Neural crest cell (in vitro differentiated cells): ENCODE results near the gene ZNF569. TPM values are rescaled to one million over a fixed set of nuclear protein-coding genes. Genes with fewer than 3 reads are reported as not detected.
"Not testable (repeated sequence)": the region's sequence is repeated elsewhere in the genome, so short reads cannot be mapped to it uniquely, and the experiment has no call there.

Source experiments
- DNase-seq: peaks from one replicate; pipeline ENCODE4 v3.0.0; 2021; ENCODE audit warnings: low read depth, mixed read lengths, low spot score
- H3K27ac Mint-ChIP-seq: one replicate; pipeline ENCODE4 v1.8.0; 2021; ENCODE audit warnings: mild to moderate bottlenecking, mixed read lengths; ENCODE audit not compliant: unreplicated experiment
- H3K27me3 Mint-ChIP-seq: 2 replicates; pipeline ENCODE4 v1.8.0; 2021; ENCODE audit warnings: low read depth, mild to moderate bottlenecking, mixed read lengths
- H3K36me3 Mint-ChIP-seq: 2 replicates; pipeline ENCODE4 v1.8.0; 2021; ENCODE audit warnings: low read depth, mild to moderate bottlenecking, mixed read lengths
- H3K4me1 Mint-ChIP-seq: 2 replicates; pipeline ENCODE4 v1.8.0; 2021; ENCODE audit warnings: mixed read lengths
- H3K4me3 Mint-ChIP-seq: one replicate; pipeline ENCODE4 v1.8.0; 2021; ENCODE audit warnings: mild to moderate bottlenecking, mixed read lengths
- H3K9me3 Mint-ChIP-seq: 2 replicates; pipeline ENCODE4 v1.8.0; 2021; ENCODE audit warnings: mixed read lengths
- CTCF ChIP-seq: fragments of 200-600 bp; sonication (generic); conservative IDR thresholded peaks from 2 replicates; pipeline ENCODE4 v1.5.0; 2021; ENCODE audit warnings: antibody characterized with exemption, mild to moderate bottlenecking
- total RNA-seq: library from RNA; stranded (reverse); gene quantifications from 2 replicates; pipeline ENCODE4 v1.2.1, GENCODE V29; 2021

The ZNF569 gene
- total RNA-seq, 1 donor from 2014 or later: 12.6 TPM

DNA sequence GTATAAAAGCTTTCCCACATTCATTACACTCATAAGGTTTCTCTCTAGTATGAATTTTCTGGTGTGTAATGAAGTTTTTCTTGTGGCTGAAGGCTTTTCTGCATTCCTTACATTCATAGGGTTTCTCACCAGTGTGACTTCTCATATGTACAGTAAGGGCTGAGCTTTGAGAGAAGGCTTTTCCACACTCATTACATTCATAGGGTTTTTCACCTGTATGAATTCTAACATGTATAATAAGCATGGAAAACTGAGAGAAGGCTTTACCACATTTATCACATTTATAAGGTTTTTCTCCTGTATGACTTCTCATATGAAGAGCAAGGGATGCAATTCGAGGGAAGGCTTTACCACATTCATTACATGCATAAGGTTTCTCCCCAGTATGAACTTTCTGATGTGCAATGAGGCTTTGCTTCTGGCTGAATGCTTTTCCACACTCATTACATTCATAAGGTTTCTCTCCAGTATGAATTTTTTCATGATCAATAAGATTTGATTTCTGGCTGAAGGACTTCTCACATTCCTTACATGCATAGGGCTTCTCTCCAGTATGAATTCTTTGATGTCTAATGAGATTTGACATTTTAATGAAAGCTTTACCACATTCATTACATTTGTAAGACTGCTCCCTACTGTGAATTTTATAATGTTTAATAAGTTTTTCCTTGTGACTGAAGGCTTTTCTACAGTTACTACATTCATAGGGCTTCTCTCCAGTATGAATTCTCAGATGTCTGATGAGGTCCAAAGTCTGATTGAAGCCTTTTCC, 53.7 kb downstream of the ZNF569 start:
- no peaks in the 10 kb centered on the region for H3K27me3 Mint-ChIP-seq
- peaks cover 27% of the 10 kb centered on the region for H3K9me3 Mint-ChIP-seq
- no peak for TF ChIP-seq CTCF
- DNase-seq: no peak
- H3K4me1 Mint-ChIP-seq: no peaks in the 10 kb centered on the region
- H3K4me3 Mint-ChIP-seq: no peak overlapping the region
- no peak overlapping the region for H3K27ac Mint-ChIP-seq
- peaks cover 58% of the 10 kb centered on the region for H3K36me3 Mint-ChIP-seq

DNA sequence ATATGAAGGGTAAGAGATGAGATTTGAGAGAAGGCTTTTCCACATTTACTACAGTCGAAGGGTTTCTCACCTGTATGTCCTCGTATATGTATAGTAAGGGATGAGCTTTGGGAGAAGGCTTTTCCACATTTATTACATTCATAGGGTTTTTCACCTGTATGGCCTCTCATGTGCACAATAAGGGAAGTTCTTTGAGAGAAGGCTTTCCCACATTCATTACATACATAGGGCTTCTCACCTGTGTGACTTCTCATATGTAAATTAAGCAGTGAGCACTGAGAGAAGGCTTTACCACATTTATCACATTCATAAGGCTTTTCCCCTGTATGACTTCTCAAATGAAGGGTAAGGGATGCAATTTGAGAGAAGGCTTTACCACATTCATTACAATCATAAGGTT, 54.5 kb downstream of the ZNF569 start:
- Mint-ChIP-seq H3K4me3 (no peak overlapping the region), H3K9me3 (peaks cover 26% of the 10 kb centered on the region), H3K27me3 (no peaks in the 10 kb centered on the region), H3K27ac (no peak overlapping the region), H3K36me3 (peaks cover 55% of the 10 kb centered on the region), H3K4me1 (no peaks in the 10 kb centered on the region)
- DNase-seq: no peak
- no peak for TF ChIP-seq CTCF

- Mint-ChIP-seq H3K9me3 (peaks cover 24% of the 10 kb centered on the region), H3K36me3 (peaks cover 25% of the 10 kb centered on the region)
- not testable (repeated sequence) for DNase-seq, H3K4me3 Mint-ChIP-seq, H3K4me1 Mint-ChIP-seq, H3K27ac Mint-ChIP-seq, H3K27me3 Mint-ChIP-seq
Observed at GRCh38 chr19:37406140-37406846, 61.0 kb downstream of the ZNF569 start.

DNA sequence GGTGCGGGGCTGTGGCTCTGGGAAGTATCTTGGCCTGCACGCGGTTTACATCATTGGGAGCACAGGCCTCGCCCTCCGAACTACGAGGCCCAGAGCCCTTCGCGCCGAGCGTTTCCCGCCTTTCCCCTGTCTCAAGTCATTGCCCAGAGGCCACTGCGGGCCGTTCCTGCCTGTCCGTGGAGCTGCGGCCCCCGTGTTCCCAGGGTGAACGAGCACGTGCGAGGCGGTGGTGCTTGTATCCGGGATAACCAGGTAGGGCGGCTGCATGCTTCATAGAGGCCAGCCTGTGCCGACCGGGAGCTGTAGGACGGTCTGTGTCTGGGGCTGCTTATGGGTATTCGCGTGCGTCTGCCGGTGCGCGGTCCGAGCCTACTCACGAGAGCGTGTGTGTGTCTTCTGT, 63.8 kb downstream of the ZNF569 start:
- DNase-seq: no peak
- H3K4me1 Mint-ChIP-seq: no peaks in the 10 kb centered on the region
- TF ChIP-seq CTCF: no peak
- peaks cover 29% of the 10 kb centered on the region for H3K9me3 Mint-ChIP-seq
- no peaks in the 10 kb centered on the region for H3K27me3 Mint-ChIP-seq
- H3K4me3 Mint-ChIP-seq: no peak overlapping the region
- peaks cover 27% of the 10 kb centered on the region for H3K36me3 Mint-ChIP-seq
- no peak overlapping the region for H3K27ac Mint-ChIP-seq

- DNase-seq: no peak
- H3K27me3 Mint-ChIP-seq: no peaks in the 10 kb centered on the region
- no peak overlapping the region for H3K4me3 Mint-ChIP-seq
- peaks cover 25% of the 10 kb centered on the region for H3K36me3 Mint-ChIP-seq
- no peaks in the 10 kb centered on the region for H3K4me1 Mint-ChIP-seq
- peaks cover 27% of the 10 kb centered on the region for H3K9me3 Mint-ChIP-seq
- no peak for TF ChIP-seq CTCF
- H3K27ac Mint-ChIP-seq: no peak overlapping the region
Observed at GRCh38 chr19:37401078-37401477, 66.2 kb downstream of the ZNF569 start.

- not testable (repeated sequence) for DNase-seq, H3K4me3 Mint-ChIP-seq, H3K27me3 Mint-ChIP-seq, H3K27ac Mint-ChIP-seq, H3K4me1 Mint-ChIP-seq
- peaks cover 19% of the 10 kb centered on the region for H3K9me3 Mint-ChIP-seq
- peaks cover 64% of the 10 kb centered on the region for H3K36me3 Mint-ChIP-seq
Observed at GRCh38 chr19:37391399-37391798, 75.8 kb downstream of the ZNF569 start.
